HEK293 (cell line): ENCODE data around the gene GGTLC2.

Experiments
- CTCF ChIP-seq: fragments of 450-650 bp; formaldehyde crosslinking; IDR thresholded peaks from 2 replicates; pipeline ENCODE4 v1.5.1; 2016; ENCODE audit warnings: missing biosample characterization, missing genetic modification characterization
- PRDM2 ChIP-seq: fragments of 450-650 bp; formaldehyde crosslinking; IDR thresholded peaks from 2 replicates; pipeline ENCODE4 v1.5.1; 2016; ENCODE audit warnings: missing biosample characterization, missing genetic modification characterization, borderline replicate concordance
- PRDM4 ChIP-seq: fragments of 450-650 bp; formaldehyde crosslinking; IDR thresholded peaks from 2 replicates; pipeline ENCODE4 v1.5.1; 2017; ENCODE audit warnings: missing biosample characterization, missing genetic modification characterization
- PRDM6 ChIP-seq: fragments of 450-650 bp; formaldehyde crosslinking; IDR thresholded peaks from 2 replicates; pipeline ENCODE4 v1.5.1; 2017; ENCODE audit warnings: missing biosample characterization, missing genetic modification characterization
- ZNF221 ChIP-seq: fragments of 450-650 bp; formaldehyde crosslinking; IDR thresholded peaks from 2 replicates; pipeline ENCODE4 v1.5.1; 2017; ENCODE audit warnings: missing biosample characterization, missing genetic modification characterization, borderline replicate concordance

GRCh38 chr22:22669093-22669492 is 24.7 kb downstream of the GGTLC2 start:
- TF ChIP-seq PRDM4 (tag by site-specific recombination) (no peak), PRDM2 (tag by site-specific recombination) (no peak), ZNF221 (tag by site-specific recombination) (no peak), PRDM6 (tag by site-specific recombination) (no peak), CTCF (no peak)
